Gastrocnemius medialis (tissue), 4 donors: ENCODE results near the gene MCOLN3. TPM values are rescaled to one million over a fixed set of nuclear protein-coding genes. Genes with fewer than 3 reads are reported as not detected.
A peak's percentile ranks its signal among the peaks of the same experiment; 100 is the strongest.

Experiments used
- ATAC-seq, 2 donors: fragments of 150-250 bp; one replicate each; pipeline ENCODE4 v1.9.1; 2016
- DNase-seq, 2 donors: peaks; one replicate each; pipeline ENCODE4 v3.0.0-alpha.2; 2019
- H3K27ac ChIP-seq, 4 donors: fragments of 200-600 bp; sonication (generic); 1 replicate in 1 of 4; 2 replicates in 3 of 4; pipeline ENCODE4 v1.5.1; 2016 to 2018; ENCODE audit warnings: mild to moderate bottlenecking in 2 of 4, moderate library complexity in 1 of 4
- H3K27me3 ChIP-seq, 3 donors: fragments of 200-600 bp; sonication (generic) in 2 of 3; 1 replicate in 1 of 3; 2 replicates in 2 of 3; pipeline versions ENCODE4 v1.5.1 to v1.6.0; 2016 to 2019; ENCODE audit warnings: mild to moderate bottlenecking in 1 of 3, moderate library complexity in 1 of 3
- H3K36me3 ChIP-seq, 2 donors: fragments of 200-600 bp; sonication (generic) in 1 of 2; one replicate each; pipeline ENCODE4 v1.5.1; 2017 to 2018
- H3K4me1 ChIP-seq, 2 donors: fragments of 200-600 bp; sonication (generic) in 1 of 2; one replicate each; pipeline ENCODE4 v1.5.1; 2016 to 2017; ENCODE audit warnings: mild to moderate bottlenecking in 2 of 2
- H3K4me3 ChIP-seq, 4 donors: fragments of 200-600 bp; sonication (generic) in 3 of 4; 1 replicate in 1 of 4; 2 replicates in 3 of 4; pipeline ENCODE4 v1.5.1; 2016 to 2019; ENCODE audit warnings: mild to moderate bottlenecking in 2 of 4
- H3K9me3 ChIP-seq, 3 donors: fragments of 200-600 bp; sonication (generic) in 2 of 3; 1 replicate in 1 of 3; 2 replicates in 2 of 3; pipeline ENCODE4 v1.5.1; 2016 to 2019
- POLR2A ChIP-seq, 2 donors: fragments of 450-650 bp; IDR thresholded peaks; one replicate each; pipeline ENCODE4 v1.6.1; 2017; ENCODE audit warnings: antibody characterized with exemption in 2 of 2, mild to moderate bottlenecking in 2 of 2, moderate library complexity in 2 of 2
- in situ Hi-C, 4 donors: fragments of 200-750 bp; cut with MboI; loops; one replicate each; pipeline versions ENCODE4 v1.15.0 to v1.8.0; 2017; ENCODE audit warnings: low sequenced_read_pairs in 4 of 4
- intact Hi-C: fragments of 100-400 bp; cut with DNase I; formaldehyde crosslinking; loops from one replicate; pipeline ENCODE4 v1.15.1; 2023; ENCODE audit warnings: low total_unique reads
- total RNA-seq, 4 donors: library from RNA; depleted of rRNA; stranded (reverse); fragments of >200 nt; gene quantifications; one replicate each; pipeline versions ENCODE4 v1.1.0 to v1.2.3, GENCODE V29; 2016
- TF ChIP-seq, protein P1 (sequence below), 5 experiments: fragments of 450-650 bp in 3 of 5; fragments of 200-600 bp in 2 of 5; sonication (generic) in 2 of 5; IDR thresholded peaks in 4 of 5; conservative IDR thresholded peaks in 1 of 5; 1 replicate in 4 of 5; 2 replicates in 1 of 5; pipeline ENCODE4 v1.5.1; 2016 to 2019; ENCODE audit warnings: antibody characterized with exemption in 5 of 5, mild to moderate bottlenecking in 3 of 5, moderate library complexity in 3 of 5

Gene MCOLN3
- total RNA-seq, 4 donors from 2014 or later, result 0.19 to 0.61 (median 0.33) TPM

DNA sequence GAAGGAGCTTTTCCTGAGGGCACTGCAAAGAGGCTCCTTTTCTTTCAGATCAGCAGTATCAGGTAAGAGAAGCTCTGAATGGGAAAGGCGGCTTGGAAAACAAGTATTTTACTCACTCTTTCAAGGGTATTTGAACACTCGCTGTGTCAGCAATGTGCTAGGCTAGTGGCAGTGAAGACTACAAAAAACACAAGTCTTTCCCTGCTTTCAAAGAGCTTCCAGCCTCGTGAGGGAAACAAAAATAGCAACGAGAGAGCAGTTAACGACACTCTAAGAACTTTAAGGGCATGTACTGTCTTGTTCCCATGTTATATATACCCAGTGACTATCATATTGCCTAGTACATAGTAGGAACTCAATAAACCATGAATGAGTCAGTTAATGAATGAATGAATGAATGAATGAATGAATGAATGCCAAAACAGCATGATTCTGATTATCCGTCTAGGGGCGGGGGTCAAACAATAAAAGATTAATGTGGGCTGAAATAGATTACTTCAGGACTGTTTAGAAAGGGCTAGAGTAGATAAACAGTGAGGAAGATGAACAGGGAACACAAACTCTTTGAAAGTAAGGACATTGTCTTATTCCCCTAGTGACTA is 14.2 kb upstream of the MCOLN3 start:
- Histone ChIP-seq H3K27ac (peak overlapping the region in 3 of 4 donors; percentile 24 to 42 (median 26)), H3K27me3 (no peaks in the 10 kb centered on the region), H3K9me3 (no peaks in the 10 kb centered on the region), H3K36me3 (no peaks in the 10 kb centered on the region), H3K4me3 (peak overlapping the region; percentile 54 to 65 (median 58)), H3K4me1 (peaks cover 0 to 3% of the 10 kb centered on the region in 2 donors)
- intact Hi-C loops (loop anchor here (10.0 kb wide), 1 partner anchor 118 kb away; no protein-coding TSS in a partner anchor), in situ Hi-C loops (no loop called here)
- no peak for TF ChIP-seq POLR2A (IDR thresholded peaks at IDR 0.05)
- TF ChIP-seq, protein P1, sequence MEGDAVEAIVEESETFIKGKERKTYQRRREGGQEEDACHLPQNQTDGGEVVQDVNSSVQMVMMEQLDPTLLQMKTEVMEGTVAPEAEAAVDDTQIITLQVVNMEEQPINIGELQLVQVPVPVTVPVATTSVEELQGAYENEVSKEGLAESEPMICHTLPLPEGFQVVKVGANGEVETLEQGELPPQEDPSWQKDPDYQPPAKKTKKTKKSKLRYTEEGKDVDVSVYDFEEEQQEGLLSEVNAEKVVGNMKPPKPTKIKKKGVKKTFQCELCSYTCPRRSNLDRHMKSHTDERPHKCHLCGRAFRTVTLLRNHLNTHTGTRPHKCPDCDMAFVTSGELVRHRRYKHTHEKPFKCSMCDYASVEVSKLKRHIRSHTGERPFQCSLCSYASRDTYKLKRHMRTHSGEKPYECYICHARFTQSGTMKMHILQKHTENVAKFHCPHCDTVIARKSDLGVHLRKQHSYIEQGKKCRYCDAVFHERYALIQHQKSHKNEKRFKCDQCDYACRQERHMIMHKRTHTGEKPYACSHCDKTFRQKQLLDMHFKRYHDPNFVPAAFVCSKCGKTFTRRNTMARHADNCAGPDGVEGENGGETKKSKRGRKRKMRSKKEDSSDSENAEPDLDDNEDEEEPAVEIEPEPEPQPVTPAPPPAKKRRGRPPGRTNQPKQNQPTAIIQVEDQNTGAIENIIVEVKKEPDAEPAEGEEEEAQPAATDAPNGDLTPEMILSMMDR (IDR thresholded peaks at IDR 0.05 in 4 of 5, conservative IDR thresholded peaks at IDR 0.05 in 1 of 5), result no peak
- no peak for DNase-seq
- ATAC-seq, result peak; percentile 4 to 14

DNA sequence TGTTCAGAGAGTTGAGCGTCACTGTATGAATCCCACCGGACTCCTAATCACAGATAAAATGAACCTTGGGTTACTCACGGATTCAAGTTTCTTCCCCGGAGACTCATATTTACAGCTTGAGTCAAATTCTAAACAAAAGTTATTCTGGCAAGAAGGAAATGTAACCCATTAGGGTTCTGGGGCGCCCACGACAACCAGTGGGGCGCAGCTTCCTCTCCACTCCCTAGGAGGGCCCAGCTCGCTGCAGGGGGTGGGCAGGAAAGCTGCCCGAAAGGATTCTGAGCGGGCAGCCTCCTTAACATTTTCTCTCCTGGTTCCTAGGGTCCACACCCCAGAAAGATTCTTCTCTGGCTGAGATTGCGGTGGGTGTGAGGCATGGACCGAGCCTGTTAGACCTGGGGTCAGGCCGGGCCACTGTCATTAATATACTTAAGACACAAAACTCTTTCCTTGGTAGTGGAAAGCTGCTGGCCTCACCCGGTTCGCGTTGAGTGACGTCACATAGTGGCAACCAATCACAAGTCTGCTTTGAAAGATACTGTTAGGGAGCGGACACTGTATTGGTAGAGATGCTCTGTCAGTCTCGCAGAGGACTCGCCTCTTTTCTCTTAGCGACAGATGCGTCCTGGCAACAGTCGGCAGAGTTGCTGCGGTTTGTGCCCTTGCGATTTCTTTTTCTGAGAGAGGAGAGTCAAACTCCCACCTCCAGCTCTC is 13.6 kb upstream of the MCOLN3 start:
- Histone ChIP-seq H3K9me3 (no peaks in the 10 kb centered on the region), H3K27ac (peak overlapping the region in 3 of 4 donors; percentile 39 to 42 (median 40)), H3K27me3 (no peaks in the 10 kb centered on the region), H3K4me1 (peaks cover 0 to 3% of the 10 kb centered on the region in 2 donors), H3K4me3 (peak overlapping the region; percentile 54 to 65 (median 58)), H3K36me3 (no peaks in the 10 kb centered on the region)
- TF ChIP-seq, protein P1 (IDR thresholded peaks at IDR 0.05 in 4 of 5, conservative IDR thresholded peaks at IDR 0.05 in 1 of 5), result no peak
- TF ChIP-seq POLR2A (IDR thresholded peaks at IDR 0.05), result no peak
- DNase-seq, result peak; percentile 87 to 90
- in situ Hi-C loops, result no loop called here
- intact Hi-C loops, result loop anchor here (10.0 kb wide), 1 partner anchor 117 kb away; no protein-coding TSS in a partner anchor
- ATAC-seq, result peak; percentile 100

DNA sequence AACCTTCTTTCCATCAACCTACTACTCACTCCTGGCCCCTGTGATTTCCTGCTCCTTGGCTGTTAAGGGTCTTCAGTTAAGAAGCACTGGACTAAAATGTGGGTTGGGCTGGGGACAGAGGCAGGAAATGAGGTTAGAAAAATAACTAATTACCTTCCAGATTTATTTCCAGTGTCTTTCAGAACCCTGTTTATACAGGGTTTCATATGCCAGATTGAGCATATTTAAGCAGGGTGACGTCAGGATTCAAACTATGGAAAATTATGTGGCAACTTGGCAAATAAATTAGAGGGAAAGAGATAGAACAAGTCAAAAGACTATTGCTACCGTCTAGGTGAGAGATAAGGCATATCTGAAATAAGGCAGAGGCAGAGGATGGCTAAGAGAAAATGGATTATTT is 11.7 kb upstream of the MCOLN3 start:
- H3K27me3 ChIP-seq, result no peaks in the 10 kb centered on the region
- in situ Hi-C loops, result no loop called here

DNA sequence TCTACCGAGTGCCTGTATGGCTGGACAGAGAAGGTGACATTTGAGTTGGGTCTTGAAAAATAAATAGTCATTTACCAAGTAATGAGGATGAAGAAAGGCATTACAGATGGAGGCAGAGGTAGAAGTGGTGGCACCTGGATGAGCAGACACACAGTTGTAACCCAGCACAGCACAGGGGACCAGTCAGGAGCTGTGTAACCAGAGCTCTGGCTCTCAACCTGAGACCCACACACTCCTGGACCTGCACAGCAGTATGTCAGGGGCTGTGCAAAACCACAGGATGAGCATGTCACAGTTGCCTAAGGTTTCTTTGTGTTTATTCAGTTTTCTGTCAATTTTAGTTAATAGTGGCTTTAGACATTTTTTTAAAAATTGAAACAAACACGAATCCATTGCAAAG is 11.3 kb upstream of the MCOLN3 start:
- TF ChIP-seq POLR2A (IDR thresholded peaks at IDR 0.05), result no peak
- TF ChIP-seq, protein P1 (IDR thresholded peaks at IDR 0.05 in 4 of 5, conservative IDR thresholded peaks at IDR 0.05 in 1 of 5), result no peak
- Histone ChIP-seq H3K36me3 (no peaks in the 10 kb centered on the region), H3K4me3 (no peak overlapping the region), H3K4me1 (peaks cover 0 to 3% of the 10 kb centered on the region in 2 donors), H3K9me3 (no peaks in the 10 kb centered on the region), H3K27ac (no peak overlapping the region), H3K27me3 (no peaks in the 10 kb centered on the region)
- in situ Hi-C loops, result no loop called here
- intact Hi-C loops, result no loop called here
- ATAC-seq (no peak), DNase-seq (no peak)

More for the DNA sequence above, 11.7 kb upstream of the MCOLN3 start:
- no peak for DNase-seq
- H3K4me3 ChIP-seq, result no peak overlapping the region
- H3K9me3 ChIP-seq, result no peaks in the 10 kb centered on the region
- H3K27ac ChIP-seq, result no peak overlapping the region
- H3K4me1 ChIP-seq, result peaks cover 0 to 3% of the 10 kb centered on the region in 2 donors
- intact Hi-C loops, result loop anchor here (10.0 kb wide), 1 partner anchor 115 kb away; no protein-coding TSS in a partner anchor
- ATAC-seq, result no peak
- H3K36me3 ChIP-seq, result no peaks in the 10 kb centered on the region
- TF ChIP-seq POLR2A (IDR thresholded peaks at IDR 0.05), result no peak
- TF ChIP-seq, protein P1 (IDR thresholded peaks at IDR 0.05 in 4 of 5, conservative IDR thresholded peaks at IDR 0.05 in 1 of 5), result no peak
